SU-DHL-6 (cell line): ENCODE results near the gene CHRD.

Source experiments
- H2AFZ ChIP-seq: fragments of 200-600 bp; sonication (generic); 2 replicates; pipeline ENCODE4 v1.6.1; 2014; ENCODE audit warnings: low read depth, mild to moderate bottlenecking, moderate library complexity, mixed read lengths, antibody characterized with exemption, low read length; ENCODE audit not compliant: severe bottlenecking
- H3F3A ChIP-seq: fragments of 200-600 bp; shearing (Covaris generic); 2 replicates; pipeline ENCODE4 v1.6.0; 2016; ENCODE audit warnings: antibody characterized with exemption, mild to moderate bottlenecking; ENCODE audit not compliant: insufficient read depth
- H3K27ac ChIP-seq: fragments of 200-600 bp; sonication (generic); 2 replicates; pipeline ENCODE4 v1.5.1; 2016; ENCODE audit warnings: low read depth, mild to moderate bottlenecking, low read length, moderate library complexity, mixed read lengths
- H3K27me3 ChIP-seq: fragments of 200-600 bp; sonication (generic), shearing (Covaris generic); 2 replicates; pipeline ENCODE4 v1.6.0; 2014; ENCODE audit warnings: mild to moderate bottlenecking, low read length
- H3K36me3 ChIP-seq: fragments of 200-600 bp; sonication (generic); 2 replicates; pipeline ENCODE4 v1.6.1; 2014; ENCODE audit warnings: mild to moderate bottlenecking, low read length, mixed read lengths
- H3K4me2 ChIP-seq: fragments of 300-600, 200-600 bp; shearing (Covaris generic), sonication (generic); 2 replicates; pipeline ENCODE4 v1.6.0; 2014; ENCODE audit warnings: low read length, low read depth, mild to moderate bottlenecking; ENCODE audit not compliant: poor library complexity, severe bottlenecking
- H3K4me3 ChIP-seq: fragments of 200-600 bp; sonication (generic); 2 replicates; pipeline ENCODE4 v1.5.1; 2014; ENCODE audit warnings: antibody characterized with exemption, low read length, mild to moderate bottlenecking, mixed read lengths; ENCODE audit not compliant: insufficient read depth, poor library complexity, severe bottlenecking
- H3K79me2 ChIP-seq: fragments of 200-600 bp; sonication (generic); 2 replicates; pipeline ENCODE4 v1.6.1; 2014; ENCODE audit warnings: mild to moderate bottlenecking, low read length, moderate library complexity; ENCODE audit not compliant: insufficient read depth
- H3K9ac ChIP-seq: fragments of 200-600 bp; sonication (generic); 2 replicates; pipeline ENCODE4 v1.7.0; 2014; ENCODE audit warnings: mild to moderate bottlenecking, low read length
- H3K9me2 ChIP-seq: fragments of 200-600 bp; sonication (generic); replicated peaks from 2 replicates; pipeline ENCODE4 v1.6.1; 2014; ENCODE audit warnings: low read length; ENCODE audit not compliant: insufficient read depth
- H3K9me3 ChIP-seq: fragments of 200-600 bp; sonication (generic); 2 replicates; pipeline ENCODE4 v1.6.1; 2014; ENCODE audit warnings: low read length, mixed read lengths; ENCODE audit not compliant: insufficient read depth
- H4K20me1 ChIP-seq: fragments of 200-600 bp; sonication (generic); 2 replicates; pipeline ENCODE4 v1.6.1; 2014; ENCODE audit warnings: low read depth, mild to moderate bottlenecking, antibody characterized with exemption, low read length, moderate library complexity, mixed read lengths
- CTCF ChIP-seq: fragments of 200-600 bp; sonication (generic); IDR thresholded peaks from one replicate; pipeline ENCODE4 v1.5.1; 2017; ENCODE audit warnings: antibody characterized with exemption, mild to moderate bottlenecking, low read length, moderate library complexity; ENCODE audit not compliant: insufficient read depth, poor library complexity, severe bottlenecking
- EZH2phosphoT487 ChIP-seq: fragments of 200-600 bp; sonication (generic), shearing (Covaris generic); conservative IDR thresholded peaks from 2 replicates; pipeline ENCODE4 v1.6.1; 2018; ENCODE audit warnings: mild to moderate bottlenecking, antibody characterized with exemption, low read length, moderate library complexity, mixed read lengths

The CHRD gene

GRCh38 chr3:184389935-184390528 lies 10.2 kb downstream of the CHRD start:
- Histone ChIP-seq H3K9me3 (no peaks in the 10 kb centered on the region), H3K79me2 (no peaks in the 10 kb centered on the region), H3K36me3 (no peaks in the 10 kb centered on the region), H3K9ac (no peak overlapping the region), H3K27me3 (no peaks in the 10 kb centered on the region), H2AFZ (no peak overlapping the region), H3K4me2 (no peak overlapping the region), H3F3A (no peaks in the 10 kb centered on the region), H4K20me1 (no peaks in the 10 kb centered on the region), H3K4me3 (no peak overlapping the region), H3K9me2 (no peaks in the 10 kb centered on the region), H3K27ac (no peak overlapping the region)
- TF ChIP-seq EZH2phosphoT487 (no peak), CTCF (no peak)

GRCh38 chr3:184391266-184391665 lies 11.4 kb downstream of the CHRD start:
- Histone ChIP-seq H2AFZ (no peak overlapping the region), H3F3A (no peaks in the 10 kb centered on the region), H3K36me3 (no peaks in the 10 kb centered on the region), H3K4me2 (no peak overlapping the region), H3K27ac (no peak overlapping the region), H3K9me2 (no peaks in the 10 kb centered on the region), H3K4me3 (no peak overlapping the region), H3K27me3 (no peaks in the 10 kb centered on the region), H3K79me2 (no peaks in the 10 kb centered on the region), H3K9me3 (no peaks in the 10 kb centered on the region), H4K20me1 (no peaks in the 10 kb centered on the region), H3K9ac (no peak overlapping the region)
- TF ChIP-seq EZH2phosphoT487 (no peak), CTCF (no peak)

GRCh38 chr3:184395320-184395660 lies 15.4 kb downstream of the CHRD start:
- Histone ChIP-seq H3K79me2 (no peaks in the 10 kb centered on the region), H4K20me1 (no peaks in the 10 kb centered on the region), H3K36me3 (no peaks in the 10 kb centered on the region), H3K27ac (no peak overlapping the region), H3K27me3 (no peaks in the 10 kb centered on the region), H3K4me2 (no peak overlapping the region), H3F3A (no peaks in the 10 kb centered on the region), H3K9ac (no peak overlapping the region), H3K9me3 (no peaks in the 10 kb centered on the region), H3K4me3 (no peak overlapping the region), H2AFZ (no peak overlapping the region), H3K9me2 (no peaks in the 10 kb centered on the region)
- TF ChIP-seq CTCF (no peak), EZH2phosphoT487 (no peak)

- H2AFZ ChIP-seq: no peak overlapping the region
- H3K4me3 ChIP-seq: no peak overlapping the region
- H3K79me2 ChIP-seq: no peaks in the 10 kb centered on the region
- no peaks in the 10 kb centered on the region for H3K9me2 ChIP-seq
- TF ChIP-seq CTCF: no peak
- H3K27me3 ChIP-seq: 0 out of 2 replicates have a peak, but pooled peaks cover 4% of the 10 kb centered on the region
- H3F3A ChIP-seq: no peaks in the 10 kb centered on the region
- no peak overlapping the region for H3K4me2 ChIP-seq
- no peak overlapping the region for H3K9ac ChIP-seq
- no peaks in the 10 kb centered on the region for H4K20me1 ChIP-seq
- H3K27ac ChIP-seq: no peak overlapping the region
- H3K36me3 ChIP-seq: no peaks in the 10 kb centered on the region
- no peaks in the 10 kb centered on the region for H3K9me3 ChIP-seq
Measured at GRCh38 chr3:184399410-184399809, 19.6 kb downstream of the CHRD start.
